HL-60/S4 treated with retinoic acid at 250 ng/mL for 4 days and 3 days (cell line): Measurements from ENCODE around the gene ARMC9.

Experiments
- in situ Hi-C: fragments of 300-500 bp; cut with MboI; formaldehyde crosslinking; loops from 2 replicates; pipeline ENCODE4 v1.7.0; 2022; ENCODE audit warnings: low sequenced_read_pairs

Gene ARMC9

DNA sequence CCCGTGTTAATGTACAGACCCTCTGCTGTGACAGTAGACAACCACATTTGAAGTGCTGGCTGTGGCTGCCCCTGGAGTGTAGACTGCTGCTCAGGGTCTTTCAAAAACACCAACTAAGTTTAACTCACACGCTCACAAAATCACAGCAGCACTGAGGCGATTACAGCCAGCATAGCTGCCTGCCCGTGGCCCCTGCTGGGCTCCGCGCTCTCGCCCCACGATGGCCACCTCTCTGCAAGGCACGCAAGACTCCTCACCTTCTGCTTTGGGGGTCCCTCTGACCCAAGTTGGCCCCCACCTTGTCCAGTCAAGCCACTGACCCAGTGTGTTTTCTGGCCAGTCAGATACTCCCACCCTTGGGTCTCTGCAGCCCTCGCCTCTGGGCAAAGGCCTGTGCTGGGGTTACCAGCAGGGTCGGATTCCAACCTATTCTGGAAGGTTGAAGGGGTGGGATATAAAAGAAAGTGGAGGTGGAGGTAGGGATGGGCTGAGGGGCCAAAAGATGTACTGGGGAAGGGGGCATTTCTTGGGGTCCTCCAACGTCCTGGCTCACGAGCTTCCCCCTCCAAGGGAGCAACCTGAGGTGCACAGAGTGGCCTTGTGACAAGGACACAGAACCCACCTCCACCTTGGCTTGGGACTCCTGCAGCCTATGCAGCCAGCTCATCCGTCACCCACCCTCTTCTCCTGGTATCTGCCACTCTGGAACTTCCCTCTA is 194.2 kb downstream of the ARMC9 start:
- in situ Hi-C loops: no loop called here

DNA sequence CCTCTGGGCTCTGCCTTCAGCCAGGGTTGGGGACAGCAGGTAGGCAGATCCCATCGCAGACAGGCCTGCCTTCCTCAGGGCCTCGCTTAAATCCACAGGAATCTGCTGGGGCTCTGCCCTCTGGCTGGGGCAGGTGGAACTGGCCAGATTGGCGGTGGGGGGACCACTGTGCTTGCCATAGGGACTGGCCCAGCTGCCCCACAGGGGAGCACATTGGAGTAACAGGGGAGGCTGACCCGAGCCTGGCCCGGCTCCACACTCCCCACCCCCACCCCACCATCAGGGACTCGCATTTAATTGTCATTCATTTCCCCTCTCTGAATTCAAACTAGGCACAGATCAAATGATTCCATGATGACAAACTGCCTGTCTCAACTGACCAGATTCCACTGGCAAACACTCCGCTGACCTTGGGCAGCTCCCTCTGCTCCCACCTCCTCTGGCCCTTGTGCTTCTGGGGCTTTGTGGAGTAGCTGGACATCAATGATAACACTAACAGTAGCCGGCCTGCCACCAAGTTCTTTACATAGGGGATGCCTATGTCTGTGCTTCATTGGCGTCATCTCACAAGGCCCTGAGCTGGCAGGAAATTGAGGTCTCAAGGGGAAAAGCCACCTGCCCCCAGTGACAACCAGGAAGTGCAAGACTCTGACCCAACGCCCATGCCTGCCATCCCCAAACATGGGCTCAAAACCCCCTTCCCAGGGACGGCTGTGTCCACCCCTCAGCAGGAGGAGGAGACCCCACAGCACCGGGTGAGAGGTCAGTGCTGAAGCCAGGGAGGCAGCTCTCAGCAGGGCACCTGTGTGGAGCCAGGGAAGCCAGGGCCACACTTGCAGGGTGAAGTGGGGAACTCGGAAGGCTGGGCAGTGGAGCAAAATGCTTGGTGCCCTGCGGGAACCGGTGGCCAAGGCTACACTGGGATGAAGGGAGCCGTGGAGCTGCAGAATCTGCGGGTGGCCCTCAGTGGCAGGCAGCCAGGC is 195.0 kb downstream of the ARMC9 start:
- in situ Hi-C loops: no loop called here

DNA sequence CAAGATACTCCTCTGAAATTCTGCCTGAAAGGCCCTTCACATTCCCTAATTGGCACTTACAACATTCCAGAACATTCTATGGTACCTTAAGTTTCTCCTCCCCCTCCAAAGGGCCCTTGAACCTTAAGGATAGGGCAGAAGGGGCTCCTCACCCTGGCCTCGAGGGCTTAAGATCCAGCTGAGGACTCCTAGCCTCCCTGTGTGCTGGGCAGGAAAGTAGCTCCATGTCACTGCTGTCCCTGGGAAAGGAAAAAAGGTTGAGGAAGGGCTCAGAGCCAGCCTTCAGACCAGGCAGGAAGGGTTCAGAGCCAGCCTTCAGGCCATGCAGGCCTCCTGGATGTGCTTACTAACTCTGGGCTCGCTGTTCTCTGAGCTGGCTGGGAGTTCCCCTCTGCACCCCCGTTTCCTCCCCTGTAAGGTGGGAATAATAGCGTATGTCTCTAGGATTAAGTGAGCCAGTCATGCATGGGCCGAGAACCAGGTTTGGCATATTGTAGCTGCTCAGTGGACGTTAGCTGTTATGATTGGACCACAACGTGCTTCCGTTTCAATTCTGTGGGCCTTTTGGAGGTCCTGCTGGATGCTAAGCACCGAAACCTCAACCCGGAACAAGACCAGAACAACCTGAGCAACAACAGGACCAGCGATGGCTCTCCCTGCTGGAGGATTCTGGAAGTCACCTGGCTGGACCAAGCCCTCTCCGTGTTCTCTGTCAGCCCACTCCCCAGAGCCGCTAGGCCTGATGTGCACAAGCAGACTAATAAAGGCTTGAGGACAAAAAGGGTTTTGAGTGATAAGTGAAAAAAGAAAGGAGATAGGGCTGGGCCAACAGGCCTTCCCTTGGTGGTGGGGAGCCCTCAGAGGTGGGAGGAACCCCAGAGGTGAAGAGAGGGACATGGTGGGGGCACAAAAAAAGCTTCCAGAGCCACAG is 196.0 kb downstream of the ARMC9 start:
- in situ Hi-C loops: no loop called here

DNA sequence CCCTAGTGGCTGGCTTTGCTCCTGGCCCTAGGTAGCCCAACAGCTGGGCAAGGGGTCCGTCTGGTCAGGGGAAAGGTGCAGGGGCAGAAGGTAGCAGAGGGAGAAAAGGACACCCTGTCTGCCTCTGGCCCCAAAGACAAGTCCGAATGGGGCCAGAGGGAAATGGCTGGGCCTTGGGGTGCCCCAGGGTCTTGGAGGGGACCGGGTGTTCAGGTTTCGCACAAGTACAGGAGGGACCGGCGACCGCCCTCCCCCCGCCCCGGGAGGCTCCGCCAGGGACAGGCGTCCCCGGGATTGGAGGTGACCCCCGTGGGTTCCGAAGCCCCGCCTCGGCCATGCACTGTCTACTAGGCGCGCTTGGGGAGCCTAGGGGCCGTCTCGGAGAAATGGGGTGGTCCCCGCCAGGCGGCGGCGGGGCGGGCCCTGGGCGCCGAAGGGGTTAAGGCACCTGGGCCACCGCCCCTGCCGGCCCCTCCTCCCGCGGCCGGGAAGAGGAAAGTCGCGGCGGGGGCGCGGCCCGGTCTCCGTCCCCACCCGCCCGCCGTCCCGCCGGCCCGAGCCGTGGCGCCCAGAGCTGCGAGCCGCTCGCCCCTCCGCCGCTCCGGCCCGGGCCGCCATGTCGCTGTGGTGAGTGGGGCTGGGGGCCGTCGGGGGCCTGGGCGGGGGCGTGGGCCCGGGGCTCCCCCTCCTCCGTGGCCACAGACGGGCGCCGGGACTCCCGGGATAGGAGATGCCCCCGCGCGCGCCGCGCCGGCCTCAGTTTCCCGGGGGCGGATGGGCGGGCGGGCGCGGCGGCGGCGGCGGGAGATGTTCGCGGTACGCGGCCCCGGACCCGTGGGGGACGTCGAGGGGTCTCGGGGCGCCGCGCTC is 197.0 kb downstream of the ARMC9 start, which contains the start of gene B3GNT7:
TSS of gene B3GNT7 (plus strand) at position 523 of the 870 bp plus-strand sequence. CDS start at position 617, 94 bp downstream.
- in situ Hi-C loops: no loop called here

DNA sequence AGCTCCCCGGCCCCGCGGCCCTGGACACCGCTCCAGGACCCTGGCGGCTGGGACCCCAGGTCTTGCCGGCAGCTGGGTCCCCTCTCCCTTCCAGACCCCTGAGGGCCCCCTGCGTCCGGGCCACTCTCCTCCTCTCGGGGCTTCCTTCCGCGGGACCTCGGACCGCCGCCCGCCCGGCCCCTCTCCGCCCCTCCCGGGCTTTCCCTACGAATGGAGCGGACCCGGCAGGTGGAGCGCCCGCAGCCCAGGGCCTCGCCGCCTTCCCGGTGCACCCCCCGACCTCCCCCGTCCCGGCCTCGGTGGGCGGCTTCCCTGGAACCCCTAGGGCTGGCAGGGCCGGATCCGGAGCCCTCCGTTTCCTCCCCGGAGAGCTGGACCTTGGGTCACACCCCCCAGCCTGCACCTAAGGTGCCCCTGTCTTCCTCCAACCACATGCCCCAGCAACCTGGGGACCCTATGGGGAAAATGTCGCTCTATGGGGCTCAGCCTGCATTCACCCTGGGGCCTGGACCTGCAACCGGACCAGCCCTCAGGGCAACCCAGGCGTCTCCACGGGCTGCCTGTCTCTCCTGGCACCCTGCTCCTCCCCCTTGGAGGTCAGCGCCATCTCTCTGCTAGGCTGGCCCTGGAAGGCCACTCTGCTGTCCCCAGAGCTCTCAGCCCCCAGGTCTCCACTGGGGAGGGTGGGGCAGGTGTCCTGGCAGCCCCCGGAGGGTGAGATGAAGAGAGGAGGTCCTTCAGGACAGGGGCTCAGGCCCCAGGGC is 197.8 kb downstream of the ARMC9 start:
- in situ Hi-C loops: no loop called here

DNA sequence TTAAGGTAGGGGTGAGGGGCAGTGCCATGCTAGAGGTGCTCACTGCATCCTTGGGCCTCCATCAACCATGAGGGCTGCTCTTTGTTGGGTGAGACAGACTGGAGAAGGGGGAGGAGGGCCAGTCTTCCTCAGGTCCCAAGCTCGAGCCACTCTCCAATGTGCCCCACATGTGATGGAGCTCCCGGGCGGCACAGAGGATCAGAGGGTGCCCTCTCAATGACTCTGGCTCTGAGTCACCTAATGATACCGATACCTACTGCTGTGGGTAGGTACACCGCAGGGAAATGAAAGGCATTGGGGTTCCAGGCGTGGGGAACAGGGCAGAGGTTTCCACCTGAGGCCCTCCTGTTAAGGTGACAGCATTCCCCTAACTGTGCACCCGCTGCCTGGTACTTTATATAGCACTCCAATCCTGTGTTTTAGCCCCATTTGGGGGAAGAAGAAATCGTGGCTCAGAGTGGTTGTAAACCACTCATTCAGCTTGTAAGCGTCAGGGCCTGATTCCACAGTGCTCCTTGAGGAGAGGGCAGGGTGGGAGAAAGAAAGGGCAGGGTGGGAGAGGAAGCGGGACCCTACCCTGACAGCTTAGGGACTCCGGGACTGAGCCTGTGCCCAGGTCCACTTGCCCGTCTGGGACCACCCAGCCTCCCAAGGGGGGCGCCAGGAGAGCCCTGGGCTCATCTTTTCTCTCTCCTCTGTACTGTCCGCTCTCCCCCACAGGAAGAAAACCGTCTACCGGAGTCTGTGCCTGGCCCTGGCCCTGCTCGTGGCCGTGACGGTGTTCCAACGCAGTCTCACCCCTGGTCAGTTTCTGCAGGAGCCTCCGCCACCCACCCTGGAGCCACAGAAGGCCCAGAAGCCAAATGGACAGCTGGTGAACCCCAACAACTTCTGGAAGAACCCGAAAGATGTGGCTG is 198.8 kb downstream of the ARMC9 start:
- in situ Hi-C loops: no loop called here

DNA sequence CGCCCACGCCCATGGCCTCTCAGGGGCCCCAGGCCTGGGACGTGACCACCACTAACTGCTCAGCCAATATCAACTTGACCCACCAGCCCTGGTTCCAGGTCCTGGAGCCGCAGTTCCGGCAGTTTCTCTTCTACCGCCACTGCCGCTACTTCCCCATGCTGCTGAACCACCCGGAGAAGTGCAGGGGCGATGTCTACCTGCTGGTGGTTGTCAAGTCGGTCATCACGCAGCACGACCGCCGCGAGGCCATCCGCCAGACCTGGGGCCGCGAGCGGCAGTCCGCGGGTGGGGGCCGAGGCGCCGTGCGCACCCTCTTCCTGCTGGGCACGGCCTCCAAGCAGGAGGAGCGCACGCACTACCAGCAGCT is 199.5 kb downstream of the ARMC9 start:
- in situ Hi-C loops: no loop called here

DNA sequence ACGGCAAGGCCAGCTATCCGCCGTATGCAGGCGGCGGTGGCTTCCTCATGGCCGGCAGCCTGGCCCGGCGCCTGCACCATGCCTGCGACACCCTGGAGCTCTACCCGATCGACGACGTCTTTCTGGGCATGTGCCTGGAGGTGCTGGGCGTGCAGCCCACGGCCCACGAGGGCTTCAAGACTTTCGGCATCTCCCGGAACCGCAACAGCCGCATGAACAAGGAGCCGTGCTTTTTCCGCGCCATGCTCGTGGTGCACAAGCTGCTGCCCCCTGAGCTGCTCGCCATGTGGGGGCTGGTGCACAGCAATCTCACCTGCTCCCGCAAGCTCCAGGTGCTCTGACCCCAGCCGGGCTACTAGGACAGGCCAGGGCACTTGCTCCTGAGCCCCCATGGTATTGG is 200.2 kb downstream of the ARMC9 start:
- in situ Hi-C loops: no loop called here

DNA sequence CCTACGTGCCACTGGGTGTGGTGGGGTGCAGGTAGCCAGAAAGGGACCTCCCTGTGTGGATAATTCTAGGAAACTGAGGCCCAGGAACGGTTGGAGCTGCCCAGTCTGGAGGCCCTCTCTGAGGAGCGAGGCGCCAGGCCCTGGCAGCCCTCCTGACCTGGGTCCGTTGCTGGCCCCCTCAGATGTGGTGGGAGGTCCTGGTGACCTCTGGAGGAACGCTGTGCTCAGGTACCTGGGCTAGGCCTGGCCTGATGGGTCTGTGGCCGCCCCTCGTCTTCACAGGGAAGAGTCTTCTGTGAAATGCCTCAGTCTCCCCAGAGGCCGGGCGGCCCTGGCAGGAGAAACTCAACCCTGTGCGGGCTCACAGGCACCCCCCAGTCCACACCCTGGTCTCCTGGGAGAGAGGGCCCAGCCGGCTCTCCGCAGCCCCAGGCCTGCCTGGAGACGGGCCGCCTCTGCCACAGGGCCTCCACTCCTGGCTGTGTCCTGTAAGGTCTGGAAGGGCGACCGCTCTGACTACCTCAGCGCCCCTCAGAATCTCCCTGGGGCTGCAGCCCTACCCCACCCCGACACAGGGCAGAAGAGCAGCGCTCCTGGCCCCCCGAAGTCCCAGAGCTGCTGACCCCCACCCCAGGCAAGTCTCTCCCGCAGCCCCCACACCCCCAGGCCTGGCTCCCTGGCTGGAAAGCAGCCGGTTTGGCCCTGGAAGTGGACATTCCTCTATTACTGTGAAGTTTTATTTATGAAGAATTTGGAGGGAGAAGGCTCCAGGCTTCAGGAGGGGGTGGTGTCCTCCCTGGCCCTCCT is 200.8 kb downstream of the ARMC9 start:
- in situ Hi-C loops: no loop called here

DNA sequence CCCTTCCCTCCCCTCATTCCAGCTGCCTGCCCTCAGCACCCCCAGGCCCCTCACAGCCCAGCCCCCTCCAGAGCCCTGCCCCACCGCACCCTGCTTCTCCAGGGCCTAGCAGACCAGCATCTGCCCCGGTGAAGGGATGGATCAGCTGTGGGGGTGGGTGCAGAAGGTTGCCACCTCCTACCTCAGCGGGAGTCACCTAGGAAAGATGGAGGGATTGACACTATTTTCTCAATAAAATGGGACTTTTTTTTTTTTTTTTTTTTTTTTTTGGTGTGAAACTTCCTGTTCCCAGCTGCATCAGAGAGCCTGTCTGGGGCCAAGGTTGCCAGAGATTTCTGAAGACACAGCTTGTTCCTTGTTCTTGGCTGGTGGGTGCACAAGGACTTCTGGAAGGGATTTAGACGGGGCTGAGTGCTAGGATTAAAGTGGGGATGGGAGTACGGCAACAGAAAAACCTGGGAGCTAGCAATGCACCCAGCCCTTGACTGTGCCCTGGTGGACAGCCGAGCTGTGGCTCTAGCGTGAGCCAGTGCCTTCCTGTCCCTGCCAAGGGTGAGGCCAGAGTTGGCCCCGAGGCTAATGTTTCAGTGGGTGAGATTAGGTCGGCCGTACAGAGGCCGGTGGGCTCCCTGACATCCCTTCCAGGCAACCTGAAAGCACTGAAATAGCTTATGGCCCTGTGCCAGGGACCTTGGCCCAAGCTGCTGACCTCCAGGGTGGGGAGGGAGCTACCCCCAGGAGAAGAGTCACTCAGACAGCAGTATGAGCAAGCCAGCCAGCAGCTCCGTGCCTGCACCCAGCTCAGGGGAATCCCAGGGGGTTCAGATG is 201.6 kb downstream of the ARMC9 start:
- in situ Hi-C loops: loop anchor here (10.0 kb wide), 1 partner anchor 165 kb away; no protein-coding TSS in a partner anchor

DNA sequence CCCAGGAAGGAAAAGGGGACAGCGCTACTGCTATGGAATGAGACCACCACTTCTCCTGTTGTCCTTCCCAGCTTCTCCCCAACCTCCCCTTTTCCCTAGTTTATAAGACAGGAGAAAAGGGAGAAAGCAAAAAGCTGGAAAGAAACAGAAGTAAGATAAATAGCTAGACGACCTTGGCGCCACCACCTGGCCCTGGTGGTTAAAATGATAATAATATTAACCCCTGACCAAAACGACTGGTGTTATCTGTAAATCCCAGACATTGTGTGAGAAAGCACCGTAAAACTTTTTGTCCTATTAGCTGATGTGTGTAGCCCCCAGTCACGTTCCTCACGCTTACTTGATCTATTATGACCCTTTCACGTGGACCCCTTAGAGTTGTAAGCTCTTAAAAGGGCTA is 202.2 kb downstream of the ARMC9 start:
- in situ Hi-C loops: loop anchor here (10.0 kb wide), 1 partner anchor 166 kb away; no protein-coding TSS in a partner anchor

DNA sequence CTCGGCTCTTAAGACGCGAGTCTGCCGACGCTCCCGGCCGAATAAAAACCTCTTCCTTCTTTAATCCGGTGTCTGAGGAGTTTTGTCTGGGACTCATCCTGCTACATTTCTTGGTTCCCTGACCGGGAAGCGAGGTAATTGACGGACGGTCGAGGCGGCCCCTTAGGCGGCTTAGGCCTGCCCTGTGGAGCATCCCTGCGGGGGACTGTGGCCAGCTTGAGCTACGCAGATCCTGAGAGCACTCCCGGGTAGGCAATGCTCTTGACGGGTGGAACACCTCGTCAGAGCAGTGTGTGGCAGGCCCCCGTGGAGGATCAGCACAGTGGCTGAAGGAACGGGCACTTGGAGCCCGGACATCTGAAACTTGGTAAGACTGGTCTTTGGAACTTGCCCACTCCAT is 202.7 kb downstream of the ARMC9 start:
- in situ Hi-C loops: loop anchor here (10.0 kb wide), 1 partner anchor 166 kb away; no protein-coding TSS in a partner anchor

DNA sequence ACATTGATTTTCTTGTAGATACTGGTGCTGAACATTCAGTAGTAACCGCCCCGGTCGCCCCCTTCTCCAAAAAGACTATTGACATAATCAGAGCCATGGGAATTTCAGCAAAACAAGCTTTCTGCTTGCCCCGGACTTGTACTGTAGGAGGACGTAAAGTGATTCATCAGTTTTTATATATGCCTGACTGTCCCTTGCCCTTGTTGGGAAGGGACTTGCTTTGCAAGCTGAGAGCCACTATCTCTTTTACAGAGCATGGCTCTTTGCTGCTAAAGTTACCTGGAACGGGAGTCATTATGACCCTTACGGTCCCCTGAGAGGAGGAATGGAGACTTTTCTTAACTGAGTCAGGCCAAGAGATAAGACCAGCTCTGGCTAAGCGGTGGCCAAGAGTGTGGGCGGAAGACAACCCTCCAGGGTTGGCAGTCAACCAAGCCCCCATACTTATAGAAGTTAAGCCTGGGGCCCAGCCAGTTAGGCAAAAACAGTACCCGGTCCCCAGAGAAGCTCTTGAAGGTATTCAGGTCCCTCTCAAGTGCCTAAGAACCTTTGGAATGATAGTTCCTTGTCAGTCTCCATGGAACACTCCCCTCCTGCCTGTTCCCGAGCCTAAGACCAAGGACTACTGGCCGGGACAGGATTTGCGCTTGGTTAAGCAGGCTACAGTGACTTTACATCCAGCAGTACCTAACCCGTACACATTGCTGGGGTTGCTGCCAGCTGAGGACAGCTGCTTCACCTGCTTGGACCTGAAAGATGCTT is 205.2 kb downstream of the ARMC9 start:
- in situ Hi-C loops: loop anchor here (10.0 kb wide), 1 partner anchor 169 kb away; no protein-coding TSS in a partner anchor

DNA sequence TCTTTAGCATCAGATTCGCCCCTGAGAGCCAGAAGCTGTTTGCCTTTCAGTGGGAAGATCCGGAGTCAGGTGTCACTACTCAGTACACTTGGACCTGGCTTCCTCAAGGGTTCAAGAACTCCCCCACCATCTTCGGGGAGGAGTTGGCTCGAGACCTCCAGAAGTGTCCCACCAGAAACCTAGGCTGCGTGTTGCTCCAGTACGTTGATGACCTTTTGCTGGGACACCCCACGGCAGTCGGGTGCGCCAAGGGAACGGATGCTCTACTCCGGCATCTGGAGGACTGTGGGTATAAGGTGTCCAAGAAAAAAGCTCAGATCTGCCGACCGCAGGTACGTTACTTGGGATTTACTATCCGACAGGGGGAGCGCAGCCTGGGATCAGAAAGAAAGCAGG is 205.8 kb downstream of the ARMC9 start:
- in situ Hi-C loops: loop anchor here (10.0 kb wide), 1 partner anchor 169 kb away; no protein-coding TSS in a partner anchor
